GM23338 (cell line): Measurements from ENCODE around the gene MSRB1. TPM values are rescaled to one million over a fixed set of nuclear protein-coding genes. Genes with fewer than 3 reads are reported as not detected.

Source experiments
- ATAC-seq: fragments of 200-7000 bp; cut with Tn5 transposase; 3 replicates; pipeline ENCODE4 v1.9.1; 2020
- DNase-seq: peaks from one replicate; pipeline ENCODE4 v3.0.0-alpha.2; 2015; ENCODE audit warnings: low spot score
- H2AFZ ChIP-seq: fragments of 200-600 bp; sonication (generic); 2 replicates; pipeline ENCODE4 v1.8.0; 2016; ENCODE audit warnings: antibody characterized with exemption, mild to moderate bottlenecking, moderate library complexity
- H3F3A ChIP-seq: fragments of 200-600 bp; sonication (generic); replicated peaks from 2 replicates; pipeline ENCODE4 v1.8.0; 2017; ENCODE audit warnings: antibody characterized with exemption, mixed run types, low read depth
- H3K27ac ChIP-seq: fragments of 200-600 bp; sonication (generic); 2 replicates; pipeline ENCODE4 v1.6.1; 2016; ENCODE audit warnings: low read depth
- H3K27me3 ChIP-seq: fragments of 200-600 bp; sonication (generic); 2 replicates; pipeline ENCODE4 v1.8.0; 2016; ENCODE audit warnings: mild to moderate bottlenecking, mixed run types, moderate library complexity; ENCODE audit not compliant: insufficient read depth
- H3K36me3 ChIP-seq: fragments of 200-600 bp; sonication (generic); 2 replicates; pipeline ENCODE4 v1.8.0; 2016; ENCODE audit warnings: mild to moderate bottlenecking; ENCODE audit not compliant: insufficient read depth
- H3K4me1 ChIP-seq: fragments of 200-600 bp; sonication (generic); 2 replicates; pipeline ENCODE4 v1.8.0; 2016; ENCODE audit warnings: mild to moderate bottlenecking, moderate library complexity; ENCODE audit not compliant: insufficient read depth
- H3K4me2 ChIP-seq: fragments of 200-600 bp; sonication (generic); 2 replicates; pipeline ENCODE4 v1.7.1; 2017; ENCODE audit warnings: mixed run types
- H3K4me3 ChIP-seq: fragments of 200-600 bp; sonication (generic); 2 replicates; pipeline ENCODE4 v1.6.1; 2016; ENCODE audit warnings: mixed run types
- H3K79me2 ChIP-seq: fragments of 200-600 bp; sonication (generic); replicated peaks from 2 replicates; pipeline ENCODE4 v1.8.0; 2017; ENCODE audit warnings: mild to moderate bottlenecking; ENCODE audit not compliant: insufficient read depth
- H3K9me2 ChIP-seq: fragments of 200-600 bp; sonication (generic); 2 replicates; pipeline ENCODE4 v1.8.0; 2017; ENCODE audit not compliant: insufficient read depth
- H4K20me1 ChIP-seq: fragments of 200-600 bp; sonication (generic); replicated peaks from 2 replicates; pipeline ENCODE4 v1.8.0; 2017; ENCODE audit warnings: mild to moderate bottlenecking; ENCODE audit not compliant: insufficient read depth
- H3K27ac Mint-ChIP-seq: 2 replicates; pipeline ENCODE4 v1.8.0; 2020; ENCODE audit warnings: inconsistent platforms, mild to moderate bottlenecking, moderate library complexity, mixed read lengths
- H3K27me3 Mint-ChIP-seq: 3 replicates; pipeline ENCODE4 v1.8.0; 2022; ENCODE audit warnings: low read depth, mild to moderate bottlenecking, moderate library complexity, mixed read lengths, inconsistent platforms; ENCODE audit not compliant: insufficient read depth, poor library complexity
- H3K36me3 Mint-ChIP-seq: 3 replicates; pipeline ENCODE4 v1.8.0; 2021; ENCODE audit warnings: low read depth, mild to moderate bottlenecking, inconsistent platforms, moderate library complexity, mixed read lengths
- H3K4me1 Mint-ChIP-seq: 3 replicates; pipeline ENCODE4 v1.8.0; 2020; ENCODE audit warnings: mild to moderate bottlenecking, inconsistent platforms, mixed read lengths
- H3K4me3 Mint-ChIP-seq: 3 replicates; pipeline ENCODE4 v1.8.0; 2021; ENCODE audit warnings: moderate library complexity, mild to moderate bottlenecking, inconsistent platforms, mixed read lengths
- H3K9me3 Mint-ChIP-seq: 3 replicates; pipeline ENCODE4 v1.8.0; 2020; ENCODE audit warnings: moderate library complexity, mild to moderate bottlenecking, inconsistent platforms, mixed read lengths
- CREB1 ChIP-seq: fragments of 250-450 bp; sonication (Bioruptor Pico); IDR thresholded peaks from 2 replicates; pipeline ENCODE4 v1.5.0; 2020; ENCODE audit warnings: low read depth, mild to moderate bottlenecking, moderate library complexity
- CTCF ChIP-seq, 2 experiments: fragments of 200-600 bp in 1 of 2; sonication (generic) in 1 of 2; conservative IDR thresholded peaks; 2 replicates each; pipeline versions ENCODE4 v1.5.1 to v1.6.1; 2016 to 2017; ENCODE audit warnings: antibody characterized with exemption in 2 of 2, low read depth in 2 of 2, mild to moderate bottlenecking in 2 of 2, moderate library complexity in 1 of 2
- ETS1 ChIP-seq: IDR thresholded peaks from 2 replicates; pipeline ENCODE4 v1.6.1; 2016; ENCODE audit warnings: antibody characterized with exemption
- EZH2 ChIP-seq: fragments of 200-600 bp; sonication (generic); IDR thresholded peaks from one replicate; pipeline ENCODE4 v1.8.0; 2017; ENCODE audit warnings: antibody characterized with exemption, mild to moderate bottlenecking, low read depth; ENCODE audit not compliant: unreplicated experiment
- EZH2phosphoT487 ChIP-seq: fragments of 200-600 bp; sonication (generic); IDR thresholded peaks from one replicate; pipeline ENCODE4 v1.8.1; 2018; ENCODE audit warnings: antibody characterized with exemption; ENCODE audit not compliant: unreplicated experiment
- JUNB ChIP-seq: IDR thresholded peaks from one replicate; pipeline ENCODE4 v1.6.1; 2016; ENCODE audit warnings: antibody characterized with exemption; ENCODE audit not compliant: unreplicated experiment
- NANOG ChIP-seq: IDR thresholded peaks from 2 replicates; pipeline ENCODE4 v1.6.1; 2016; ENCODE audit warnings: antibody characterized with exemption, borderline replicate concordance
- POLR2AphosphoS5 ChIP-seq: IDR thresholded peaks from 2 replicates; pipeline ENCODE4 v1.6.1; 2016; ENCODE audit warnings: antibody characterized with exemption, low read depth
- REST ChIP-seq: IDR thresholded peaks from one replicate; pipeline ENCODE4 v1.6.1; 2018; ENCODE audit warnings: antibody characterized with exemption; ENCODE audit not compliant: unreplicated experiment
- STAT1 ChIP-seq: IDR thresholded peaks from one replicate; pipeline ENCODE4 v1.6.1; 2016; ENCODE audit warnings: antibody characterized with exemption; ENCODE audit not compliant: unreplicated experiment
- ZNF114 ChIP-seq: fragments of 250-450 bp; sonication (Bioruptor Pico); IDR thresholded peaks from 2 replicates; pipeline ENCODE4 v1.5.0; 2020; ENCODE audit warnings: mild to moderate bottlenecking, moderate library complexity
- ZNF331 ChIP-seq: fragments of 250-450 bp; sonication (Bioruptor Pico); IDR thresholded peaks from 2 replicates; pipeline ENCODE4 v1.5.0; 2020; ENCODE audit warnings: low read depth, mild to moderate bottlenecking, moderate library complexity
- ZNF462 ChIP-seq: fragments of 250-450 bp; sonication (Bioruptor Pico); IDR thresholded peaks from 2 replicates; pipeline ENCODE4 v1.5.0; 2020; ENCODE audit warnings: mild to moderate bottlenecking, moderate library complexity
- polyA plus RNA-seq: library from polyadenylated mRNA; unstranded; fragments of >200 nt; fragmentation: Nextera tagmentation; extraction: Ambion mirVana; gene quantifications from 2 replicates; pipeline ENCODE4 v1.2.1, GENCODE V29; 2016
- total RNA-seq: library from RNA; depleted of rRNA; stranded (reverse); fragments of >200 nt; shearing (Covaris generic); gene quantifications from 2 replicates; pipeline ENCODE4 v1.2.3, GENCODE V29; 2014

The MSRB1 gene
- total and polyA plus RNA-seq, 2 experiments from 2014 or later = 30.4 to 31.3 TPM

GRCh38 chr16:1982991-1983543, 40.1 kb upstream of the MSRB1 start:
- ATAC-seq = no peak
- Mint-ChIP-seq H3K27ac (no peak overlapping the region), H3K4me1 (peaks cover 23% of the 10 kb centered on the region), H3K9me3 (no peaks in the 10 kb centered on the region), H3K27me3 (peaks cover 61% of the 10 kb centered on the region), H3K36me3 (peaks cover 17% of the 10 kb centered on the region), H3K4me3 (peak overlapping the region; percentile 73)
- peaks cover 4% of the 10 kb centered on the region; the same call in 1 of the 2 replicates for H3K79me2 ChIP-seq
- no peak overlapping the region for H3K27ac ChIP-seq
- peak overlapping the region; percentile 91 for H3K4me2 ChIP-seq
- TF ChIP-seq REST (no peak), EZH2phosphoT487 (no peak), CREB1 (no peak; the same call in 1 of the 2 replicates), ZNF331 (CRISPR knock-in tag) (no peak), EZH2 (no peak), NANOG (no peak), ZNF114 (CRISPR knock-in tag) (no peak), ETS1 (no peak), JUNB (no peak), ZNF462 (CRISPR knock-in tag) (no peak), POLR2AphosphoS5 (no peak), STAT1 (no peak), CTCF (conservative IDR thresholded peaks at IDR 0.05; ENCODE audit: low read depth in 2 of 2) (no peak)
- peak overlapping the region; percentile 95 for H3K4me3 ChIP-seq
- H3K36me3 ChIP-seq = no peaks in the 10 kb centered on the region
- H3K9me2 ChIP-seq = no peaks in the 10 kb centered on the region
- peaks cover 36% of the 10 kb centered on the region for H3F3A ChIP-seq
- no peak for DNase-seq
- no peaks in the 10 kb centered on the region; the same call in none of the 2 replicates for H4K20me1 ChIP-seq
- peak overlapping the region; percentile 87 for H2AFZ ChIP-seq
- H3K4me1 ChIP-seq = peaks cover 21% of the 10 kb centered on the region
- H3K27me3 ChIP-seq = peaks cover 39% of the 10 kb centered on the region
